HepG2 (cell line): ENCODE measurements around the gene CBL. TPM values are rescaled to one million over a fixed set of nuclear protein-coding genes. Genes with fewer than 3 reads are reported as not detected.

Experiments used
- ATAC-seq: fragments of 200-7000 bp; cut with Tn5 transposase; 3 replicates; pipeline ENCODE4 v1.9.1; 2020; ENCODE audit warnings: mild to moderate bottlenecking, moderate library complexity
- BruUV-seq: library from RNA; stranded (reverse); fragments of 400-500 nt; replicated peaks from 2 replicates; lab custom pipeline; 2021; lab: Mats Ljungman, UMichigan
- CTCF ChIA-PET: fragments of 300-600 bp; formaldehyde crosslinking; extraction: SDS; loops from one replicate; lab custom pipeline; 2021; ENCODE audit warnings: low total read pairs, inconsistent platforms, low intra/inter-chr PET ratio; lab: Yijun Ruan, JAX
- POLR2A ChIA-PET: fragments of 350-600 bp; sonication (Branson Sonifier 250); formaldehyde crosslinking; loops from one replicate; lab custom pipeline; 2020; ENCODE audit warnings: antibody characterized with exemption, inconsistent platforms; lab: Yijun Ruan, JAX
- DNase-seq: peaks from one replicate; pipeline ENCODE4 v3.0.0-alpha.2; 2015; ENCODE audit warnings: low spot score
- FAIRE-seq: peaks from 3 replicates; lab custom pipeline; 2011; peaks lifted over from hg19 to GRCh38; lab: Jason Lieb, UNC
- H2AFZ ChIP-seq: one replicate; pipeline ENCODE4 v1.6.1; 2011; ENCODE audit warnings: low read length, inconsistent platforms
- H3K27ac ChIP-seq: fragments of 300-600 bp; 3 replicates; pipeline ENCODE4 v1.8.0; 2011; ENCODE audit warnings: mixed run types, mild to moderate bottlenecking, mixed read lengths, low read length, inconsistent platforms; ENCODE audit not compliant: insufficient read depth; ENCODE audit errors: extremely low read length
- H3K27me3 ChIP-seq, 2 experiments: fragments of 200-600 bp in 1 of 2; 2 replicates in 1 of 2; 3 replicates in 1 of 2; pipeline versions ENCODE4 v1.6.0 to v1.8.0; 2011; ENCODE audit warnings: low read length in 2 of 2, mild to moderate bottlenecking in 2 of 2, moderate library complexity in 2 of 2, inconsistent platforms in 1 of 2; ENCODE audit not compliant: insufficient read depth in 2 of 2, control insufficient read depth in 1 of 2
- H3K36me3 ChIP-seq, 2 experiments: fragments of 200-600 bp in 1 of 2; replicated peaks in 1 of 2; 2 replicates in 1 of 2; 3 replicates in 1 of 2; pipeline versions ENCODE4 v1.5.1 to v1.8.0; 2011; ENCODE audit warnings: low read length in 2 of 2, inconsistent platforms in 1 of 2; ENCODE audit not compliant: insufficient read depth in 2 of 2, control insufficient read depth in 1 of 2
- H3K4me1 ChIP-seq: 2 replicates; pipeline ENCODE4 v1.5.1; 2012; ENCODE audit warnings: low read length, inconsistent platforms; ENCODE audit not compliant: insufficient read depth
- H3K4me2 ChIP-seq: 2 replicates; pipeline ENCODE4 v1.6.0; 2011; ENCODE audit warnings: low read depth, low read length, inconsistent platforms
- H3K4me3 ChIP-seq, 3 experiments: fragments of 200-600 bp in 1 of 3; sonication (generic), shearing (Covaris generic) in 1 of 3; replicated peaks in 1 of 3; 2 replicates each; pipeline ENCODE4 v1.5.1; 2011 to 2016; ENCODE audit warnings: low read length in 3 of 3, inconsistent platforms in 2 of 3, low read depth in 2 of 3, mild to moderate bottlenecking in 2 of 3, control low read depth in 1 of 3, mixed read lengths in 1 of 3; ENCODE audit not compliant: insufficient read depth in 1 of 3
- H3K79me2 ChIP-seq: one replicate; pipeline ENCODE4 v1.6.1; 2011; ENCODE audit warnings: low read length, inconsistent platforms; ENCODE audit not compliant: insufficient read depth
- H3K9ac ChIP-seq: 2 replicates; pipeline ENCODE4 v1.6.0; 2011; ENCODE audit warnings: mild to moderate bottlenecking, low read depth, low read length, inconsistent platforms; ENCODE audit not compliant: insufficient read depth
- H3K9me3 ChIP-seq: 2 replicates; pipeline ENCODE4 v1.5.1; 2012; ENCODE audit warnings: mild to moderate bottlenecking, low read length
- H4K20me1 ChIP-seq: 2 replicates; pipeline ENCODE4 v1.6.0; 2011; ENCODE audit warnings: inconsistent platforms, mild to moderate bottlenecking, low read length, moderate library complexity; ENCODE audit not compliant: insufficient read depth
- FLYWCH1 ChIP-seq: sonication (generic); formaldehyde crosslinking; IDR thresholded peaks from 2 replicates; pipeline ENCODE4 v1.8.1; 2023; ENCODE audit warnings: mild to moderate bottlenecking, missing genetic modification reagents
- FOXA1 ChIP-seq, 2 experiments: fragments of 450-650 bp in 1 of 2; sonication (generic) in 1 of 2; formaldehyde crosslinking in 1 of 2; IDR thresholded peaks; 2 replicates each; pipeline versions ENCODE4 v1.4.0 to v1.6.1; 2016 to 2020; ENCODE audit warnings: missing genetic modification reagents in 1 of 2
- NFIC ChIP-seq: IDR thresholded peaks from 2 replicates; pipeline ENCODE4 v1.6.1; 2012; ENCODE audit warnings: mild to moderate bottlenecking, low read length, inconsistent platforms
- NRL ChIP-seq: sonication (generic); formaldehyde crosslinking; IDR thresholded peaks from 2 replicates; pipeline ENCODE4 v1.5.0; 2020; ENCODE audit warnings: missing genetic modification reagents, mild to moderate bottlenecking, moderate library complexity, borderline replicate concordance
- PBX2 ChIP-seq: IDR thresholded peaks from 2 replicates; pipeline ENCODE4 v1.6.1; 2016; ENCODE audit warnings: control low read depth
- PCBP1 ChIP-seq: fragments of 200-400 bp; formaldehyde crosslinking; IDR thresholded peaks from 2 replicates; pipeline ENCODE4 v1.6.1; 2017; ENCODE audit warnings: mild to moderate bottlenecking, low read depth, low read length, borderline replicate concordance
- RCOR2 ChIP-seq: IDR thresholded peaks from 2 replicates; pipeline ENCODE4 v1.6.1; 2016; ENCODE audit warnings: missing biosample characterization, missing genetic modification reagents
- SRF ChIP-seq: IDR thresholded peaks from 2 replicates; pipeline ENCODE4 v1.6.1; 2011; ENCODE audit warnings: mild to moderate bottlenecking, low read depth, low read length, moderate library complexity
- TBX2 ChIP-seq: sonication (generic); formaldehyde crosslinking; IDR thresholded peaks from 2 replicates; pipeline ENCODE4 v1.5.0; 2020; ENCODE audit warnings: missing genetic modification reagents, mild to moderate bottlenecking, borderline replicate concordance
- ZNF460 ChIP-seq: sonication (generic); formaldehyde crosslinking; IDR thresholded peaks from 2 replicates; pipeline ENCODE4 v1.5.1; 2020; ENCODE audit warnings: missing genetic modification reagents, mild to moderate bottlenecking, borderline replicate concordance
- ZNF747 ChIP-seq: sonication (generic); formaldehyde crosslinking; IDR thresholded peaks from 2 replicates; pipeline ENCODE4 v1.8.1; 2023; ENCODE audit warnings: missing genetic modification reagents, mild to moderate bottlenecking, borderline replicate concordance
- ZSCAN31 ChIP-seq: sonication (generic); formaldehyde crosslinking; IDR thresholded peaks from 2 replicates; pipeline ENCODE4 v1.5.0; 2020; ENCODE audit warnings: low read depth, mild to moderate bottlenecking, missing genetic modification reagents
- WGBS: methylation state at CpG from one replicate; pipeline ENCODE4 v1.1.6; 2017; ENCODE audit warnings: low lambda C conversion rate; 5-methylcytosine and 5-hydroxymethylcytosine counted together
- in situ Hi-C: cut with HindIII; loops from 2 replicates; pipeline ENCODE4 v1.10.0; 2017; ENCODE audit warnings: low pct_unique_long_range_greater_than_20kb; ENCODE audit not compliant: extremely low pct_ligation_motif_present
- intact Hi-C: fragments of 100-400 bp; cut with micrococcal nuclease; formaldehyde crosslinking; loops from one replicate; pipeline ENCODE4 v1.10.0; 2022; ENCODE audit not compliant: unreplicated experiment
- polyA plus RNA-seq, 8 experiments: library from polyadenylated mRNA; depleted of rRNA in 3 of 8; stranded (reverse) in 7 of 8; unstranded in 1 of 8; fragments of >200 nt; fragmentation: Illumina TruSeq in 4 of 8; extraction: Trizol in 4 of 8; gene quantifications; 2 replicates each; pipeline versions ENCODE4 v1.2.1 to v1.2.3, GENCODE V29; 2011 to 2016; ENCODE audit warnings: low read depth in 4 of 8, missing spikeins in 1 of 8, mixed read lengths in 1 of 8; ENCODE audit not compliant: insufficient read depth in 1 of 8
- total RNA-seq, 5 experiments: library from RNA; depleted of rRNA; stranded (reverse); fragments of >200 nt; fragmentation: Illumina TruSeq; extraction: Trizol; gene quantifications; 2 replicates each; pipeline ENCODE4 v1.2.3, GENCODE V29; 2016; ENCODE audit warnings: low read depth in 1 of 5

CBL gene
- total and polyA plus RNA-seq, 2 of the 13 experiments (the other 11 are each of a cell fraction or from before 2014, with no cell fraction given), result 6.6 to 7.4 TPM

GRCh38 chr11:119342023-119342300 is 135.8 kb downstream of the CBL start:
- ATAC-seq, result no peak; the same call in 1 of the 3 replicates
- no peak overlapping the region for H3K27ac ChIP-seq
- no peaks in the 10 kb centered on the region for H3K9me3 ChIP-seq
- in situ Hi-C loops (no loop called here), intact Hi-C loops (no loop called here)
- peaks cover 2 to 56% of the 10 kb centered on the region in 2 experiments; a peak in 4 of 5 replicates for H3K27me3 ChIP-seq
- peaks cover 4% of the 10 kb centered on the region; the same call in 1 of the 2 replicates for H4K20me1 ChIP-seq
- H3K4me2 ChIP-seq, result peak overlapping the region; percentile 84; the same call in 1 of the 2 replicates
- FAIRE-seq, result no peak
- H2AFZ ChIP-seq, result no peak overlapping the region
- H3K79me2 ChIP-seq, result peaks cover 1% of the 10 kb centered on the region
- no CpG with 5 or more reads among the region's 7 CpGs for WGBS
- H3K9ac ChIP-seq, result no peak overlapping the region
- peaks cover 38% of the 10 kb centered on the region for H3K4me1 ChIP-seq
- TF ChIP-seq RCOR2 (CRISPR knock-in tag), result no peak
- no peak for TF ChIP-seq PBX2 (CRISPR knock-in tag)
- TF ChIP-seq FLYWCH1 (CRISPR knock-in tag), result no peak
- no peak for TF ChIP-seq PCBP1
- TF ChIP-seq SRF, result no peak
- TF ChIP-seq ZNF460 (CRISPR knock-in tag), result no peak
- TF ChIP-seq FOXA1 (IDR thresholded peaks at IDR 0.05), result no peak
- TF ChIP-seq FOXA1 (CRISPR knock-in tag; IDR thresholded peaks at IDR 0.05), result no peak
- TF ChIP-seq ZNF747 (CRISPR knock-in tag), result no peak
- TF ChIP-seq NRL, result no peak
- TF ChIP-seq TBX2 (CRISPR knock-in tag), result no peak
- no peak for TF ChIP-seq NFIC
- TF ChIP-seq ZSCAN31 (CRISPR knock-in tag), result no peak
- H3K36me3 ChIP-seq, result peaks cover 1 to 3% of the 10 kb centered on the region in 2 experiments; a peak in 3 of 5 replicates
- BruUV-seq, result no TSS peak
- CTCF ChIA-PET, result no interaction called here
- DNase-seq, result no peak
- no peak overlapping the region; a peak in 1 of 6 replicates for H3K4me3 ChIP-seq
- POLR2A ChIA-PET, result interaction anchor here (0.7 to 3.2 kb wide), 4 partner anchors 27 to 112 kb away, joined by 3 to 31 read pairs (median 10); partner anchors contain the start of gene USP2
